Testis (tissue), 5 donors: ENCODE results near the gene DENND10. TPM values are rescaled to one million over a fixed set of nuclear protein-coding genes. Genes with fewer than 3 reads are reported as not detected.
A peak's percentile ranks its signal among the peaks of the same experiment; 100 is the strongest.

Experiments used
- DNase-seq: peaks from one replicate; pipeline ENCODE4 v3.0.0-alpha.2; 2019
- H3K27ac ChIP-seq, 2 donors: fragments of 200-600 bp; sonication (generic); one replicate each; pipeline ENCODE4 v1.5.1; 2019
- H3K27me3 ChIP-seq: fragments of 200-600 bp; sonication (generic); one replicate; pipeline ENCODE4 v1.5.1; 2019
- H3K36me3 ChIP-seq: fragments of 200-600 bp; sonication (generic); one replicate; pipeline ENCODE4 v1.5.1; 2017; ENCODE audit warnings: low read depth; ENCODE audit errors: missing control alignments
- H3K4me1 ChIP-seq: fragments of 200-600 bp; sonication (generic); one replicate; pipeline ENCODE4 v1.5.1; 2019
- H3K4me3 ChIP-seq, 2 donors: fragments of 200-600 bp; sonication (generic); one replicate each; pipeline ENCODE4 v1.5.1; 2017 to 2019
- H3K9me3 ChIP-seq: fragments of 200-600 bp; sonication (generic); one replicate; pipeline ENCODE4 v1.5.1; 2017
- CTCF ChIP-seq, 3 experiments: fragments of 450-650 bp in 2 of 3; fragments of 200-600 bp in 1 of 3; sonication (generic) in 1 of 3; IDR thresholded peaks; one replicate each; pipeline ENCODE4 v1.5.1; 2016 to 2019; ENCODE audit warnings: antibody characterized with exemption in 3 of 3, mild to moderate bottlenecking in 2 of 3, moderate library complexity in 1 of 3
- POLR2A ChIP-seq: fragments of 450-650 bp; IDR thresholded peaks from one replicate; pipeline ENCODE4 v1.6.1; 2017; ENCODE audit warnings: antibody characterized with exemption, mild to moderate bottlenecking, moderate library complexity
- WGBS, 2 donors: methylation state at CpG; one replicate each; pipeline ENCODE4 v1.1.5; 2018; 5-methylcytosine and 5-hydroxymethylcytosine counted together
- intact Hi-C: fragments of 100-400 bp; cut with DNase I; formaldehyde crosslinking; loops from one replicate; pipeline ENCODE4 v1.15.1; 2023; ENCODE audit warnings: low total_unique reads
- long read RNA-seq, 2 donors: transcript quantifications; one replicate each; lab custom pipeline, GENCODE V29; 2026
- polyA plus RNA-seq: library from polyadenylated mRNA; stranded (reverse); fragments of 350-450 nt; fragmentation: Illumina TruSeq; extraction: RNeasy Lipid Tissue Mini Kit (QIAGEN cat#74804); gene quantifications from one replicate; pipeline ENCODE4 v1.2.3, GENCODE V29; 2014; ENCODE audit warnings: low read depth, low replicate concordance; ENCODE audit not compliant: insufficient read depth
- total RNA-seq, 2 donors: library from RNA; depleted of rRNA; stranded (reverse); fragments of >200 nt; gene quantifications; one replicate each; pipeline ENCODE4 v1.2.3, GENCODE V29; 2016

DENND10 gene
- total RNA-seq, result 10 to 100 TPM; 27.3 to 29.6 TPM
- 18.9 TPM for polyA plus RNA-seq
- long read RNA-seq, donor 1, partial matches to known transcripts, result 312 of 704 reads
- long read RNA-seq, donor 1, other reads (novel, unspliced or antisense), result 386 of 704 reads
- long read RNA-seq, donor 2, partial matches to known transcripts, result 18 of 22 reads
- long read RNA-seq, donor 2, other reads (novel, unspliced or antisense), result 0 of 22 reads

- WGBS, 2 donors, result 2 to 5% methylated on average over 21 to 31 of the region's 91 CpGs
- peak; percentile 28 for TF ChIP-seq POLR2A
- TF ChIP-seq CTCF (IDR thresholded peaks at IDR 0.05), result no peak
These were observed at the start of gene DENND10 for GRCh38 chr10:119103903-119104653. DENND10 (plus strand) TSS chr10:119104113; CDS start chr10:119104143, 30 bp downstream.

GRCh38 chr10:119055472-119055871 is 48.4 kb upstream of the DENND10 start:
- H3K9me3 ChIP-seq, result no peaks in the 10 kb centered on the region

More at GRCh38 chr10:119103903-119104653, at the start of gene DENND10:
- no peaks in the 10 kb centered on the region for H3K36me3 ChIP-seq
- peak; percentile 91 for DNase-seq
- H3K27ac ChIP-seq, result peak within 1 kb of the TSS in 1 of 2 donors; percentile 80
- H3K27me3 ChIP-seq, result no peaks in the 10 kb centered on the region
- peak within 1 kb of the TSS; percentile 74 to 84 for H3K4me3 ChIP-seq
- peaks cover 4% of the 10 kb centered on the region for H3K4me1 ChIP-seq
- intact Hi-C loops, result no loop called here
- H3K9me3 ChIP-seq, result no peaks in the 10 kb centered on the region

GRCh38 chr10:119058010-119058409 is 45.9 kb upstream of the DENND10 start:
- Histone ChIP-seq H3K27ac (no peak overlapping the region), H3K27me3 (no peaks in the 10 kb centered on the region), H3K4me1 (no peaks in the 10 kb centered on the region), H3K4me3 (no peak overlapping the region), H3K36me3 (peaks cover 2% of the 10 kb centered on the region), H3K9me3 (no peaks in the 10 kb centered on the region)
- no peak for TF ChIP-seq POLR2A
- TF ChIP-seq CTCF (IDR thresholded peaks at IDR 0.05), result no peak
- WGBS, 2 donors, result 90 to 92% methylated on average over 11 of the region's 11 CpGs
- no peak for DNase-seq
- intact Hi-C loops, result no loop called here

More at GRCh38 chr10:119055472-119055871, 48.4 kb upstream of the DENND10 start:
- intact Hi-C loops, result no loop called here
- H3K27me3 ChIP-seq, result no peaks in the 10 kb centered on the region
- H3K4me1 ChIP-seq, result no peaks in the 10 kb centered on the region
- peaks cover 2% of the 10 kb centered on the region for H3K36me3 ChIP-seq
- no peak for DNase-seq
- no peak for TF ChIP-seq CTCF (IDR thresholded peaks at IDR 0.05)
- TF ChIP-seq POLR2A, result no peak
- H3K27ac ChIP-seq, result no peak overlapping the region
- no peak overlapping the region for H3K4me3 ChIP-seq
- 82 to 98% methylated on average over 1 of the region's 1 CpG for WGBS, 2 donors

- no peak overlapping the region for H3K4me3 ChIP-seq
- H3K4me1 ChIP-seq, result no peaks in the 10 kb centered on the region
- DNase-seq, result no peak
- intact Hi-C loops, result no loop called here
- H3K36me3 ChIP-seq, result peaks cover 2% of the 10 kb centered on the region
- H3K9me3 ChIP-seq, result no peaks in the 10 kb centered on the region
- 90 to 93% methylated on average over 4 of the region's 4 CpGs for WGBS, 2 donors
- TF ChIP-seq POLR2A (no peak), CTCF (IDR thresholded peaks at IDR 0.05) (no peak)
- H3K27me3 ChIP-seq, result no peaks in the 10 kb centered on the region
- H3K27ac ChIP-seq, result no peak overlapping the region
These were observed 44.4 kb upstream of the DENND10 start for GRCh38 chr10:119059557-119059956.
